ENCODE measurements around the gene FLNA.

DNA sequence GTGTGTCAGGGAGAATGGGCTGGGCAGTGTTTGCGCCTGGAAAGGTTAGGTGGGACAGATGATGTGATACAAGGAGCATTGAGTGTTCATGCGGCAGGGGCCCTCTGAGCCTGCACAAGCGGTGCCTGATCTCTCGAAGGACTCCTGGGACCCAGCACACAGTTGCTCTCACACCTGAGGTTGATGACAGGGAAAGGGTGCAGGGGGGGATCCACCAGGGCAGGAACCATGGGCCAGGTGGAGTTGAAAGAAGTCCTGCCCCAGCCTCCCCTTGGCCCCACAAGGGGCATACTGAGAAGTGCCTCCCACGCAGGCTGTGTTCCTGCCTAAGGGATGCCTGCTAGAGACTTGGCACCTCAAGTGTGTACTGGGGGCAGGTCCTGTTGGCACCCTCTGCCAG is 45.8 kb downstream of the FLNA start:
- TF ChIP-seq, protein P1, sequence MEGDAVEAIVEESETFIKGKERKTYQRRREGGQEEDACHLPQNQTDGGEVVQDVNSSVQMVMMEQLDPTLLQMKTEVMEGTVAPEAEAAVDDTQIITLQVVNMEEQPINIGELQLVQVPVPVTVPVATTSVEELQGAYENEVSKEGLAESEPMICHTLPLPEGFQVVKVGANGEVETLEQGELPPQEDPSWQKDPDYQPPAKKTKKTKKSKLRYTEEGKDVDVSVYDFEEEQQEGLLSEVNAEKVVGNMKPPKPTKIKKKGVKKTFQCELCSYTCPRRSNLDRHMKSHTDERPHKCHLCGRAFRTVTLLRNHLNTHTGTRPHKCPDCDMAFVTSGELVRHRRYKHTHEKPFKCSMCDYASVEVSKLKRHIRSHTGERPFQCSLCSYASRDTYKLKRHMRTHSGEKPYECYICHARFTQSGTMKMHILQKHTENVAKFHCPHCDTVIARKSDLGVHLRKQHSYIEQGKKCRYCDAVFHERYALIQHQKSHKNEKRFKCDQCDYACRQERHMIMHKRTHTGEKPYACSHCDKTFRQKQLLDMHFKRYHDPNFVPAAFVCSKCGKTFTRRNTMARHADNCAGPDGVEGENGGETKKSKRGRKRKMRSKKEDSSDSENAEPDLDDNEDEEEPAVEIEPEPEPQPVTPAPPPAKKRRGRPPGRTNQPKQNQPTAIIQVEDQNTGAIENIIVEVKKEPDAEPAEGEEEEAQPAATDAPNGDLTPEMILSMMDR (IDR thresholded peaks at IDR 0.05; ENCODE audit: low read length) = no peak
- no peak for TF ChIP-seq EZH2 (IDR thresholded peaks at IDR 0.05; ENCODE audit: borderline replicate concordance, low read length)

All from OCI-LY1 (cell line).